ENCODE data around the gene AQP3.
"Not testable (repeated sequence)": the region's sequence is repeated elsewhere in the genome, so short reads cannot be mapped to it uniquely, and the experiment has no call there.

AQP3 gene

DNA sequence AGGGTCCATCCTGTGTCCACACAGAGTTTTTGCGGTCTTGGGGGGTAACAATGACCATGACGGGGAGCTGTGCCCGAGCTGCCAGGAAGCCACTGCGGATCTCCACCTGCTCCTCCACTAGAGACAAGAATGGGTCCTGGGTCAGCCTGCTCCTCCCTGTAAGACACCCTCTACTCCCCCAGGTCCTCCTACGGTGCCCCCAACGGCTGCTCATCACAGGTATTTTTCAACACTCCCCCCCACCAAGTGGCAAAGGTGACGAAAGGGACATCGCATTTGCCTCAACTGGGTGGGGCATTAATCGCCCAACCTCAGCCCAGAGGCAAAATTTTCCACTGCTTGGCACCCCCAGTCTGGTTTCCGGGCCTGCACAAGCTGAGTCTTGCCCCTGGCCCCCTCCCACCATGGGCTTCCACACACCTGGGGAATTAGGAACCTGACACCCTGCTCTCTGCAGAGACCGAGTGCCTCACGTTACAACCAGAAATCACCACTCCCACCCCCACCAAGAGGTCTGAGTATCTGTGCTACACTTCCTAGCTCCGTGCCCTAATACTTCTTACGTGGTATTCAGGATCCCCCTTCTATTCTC is 16.7 kb upstream of the AQP3 start:
- no peak for DNase-seq

GRCh38 chr9:33463151-33463550 is 15.8 kb upstream of the AQP3 start:
- no peak for DNase-seq

DNA sequence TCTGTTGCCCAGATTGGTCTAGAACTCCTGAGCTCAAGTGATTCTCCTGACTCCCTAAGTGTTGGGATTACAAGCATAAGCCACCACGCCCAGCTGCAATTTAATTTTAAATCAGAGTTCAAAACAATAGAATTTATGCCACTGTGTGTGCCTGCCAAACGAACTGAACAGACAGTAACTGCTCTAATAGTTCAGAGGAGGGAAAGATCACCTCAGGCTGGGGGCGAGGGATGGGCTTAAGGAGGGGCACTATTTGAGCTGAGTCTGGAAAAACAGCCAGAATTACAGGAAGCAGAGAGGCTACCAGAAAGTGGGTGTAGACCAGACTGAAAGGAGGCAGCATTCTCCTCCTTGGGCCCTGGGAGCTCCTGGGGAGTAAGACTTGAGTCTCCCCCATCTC is 14.1 kb upstream of the AQP3 start:
- no peak for DNase-seq

GRCh38 chr9:33460854-33461253 is 13.5 kb upstream of the AQP3 start:
- no peak for DNase-seq

GRCh38 chr9:33459115-33459514 is 11.7 kb upstream of the AQP3 start:
- DNase-seq = no peak

DNA sequence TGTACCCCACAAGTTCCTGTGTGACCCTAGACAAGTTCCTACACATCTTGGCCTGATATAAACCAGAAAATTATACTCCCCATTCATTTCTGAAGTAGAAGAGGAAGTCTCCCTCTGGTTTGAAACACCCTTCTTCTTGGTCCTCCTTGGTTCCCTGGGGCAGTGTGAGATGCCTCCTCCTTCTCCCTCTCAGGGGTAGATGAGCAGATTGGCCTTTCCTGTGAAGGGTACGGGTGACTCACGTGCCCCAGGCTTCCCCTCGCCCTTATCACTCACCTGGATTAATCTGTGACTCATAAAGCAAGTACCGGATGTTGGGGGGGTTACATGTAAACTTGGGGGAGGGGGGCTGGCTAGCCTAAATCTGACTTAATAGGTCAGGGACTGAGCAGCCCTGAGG is 11.1 kb upstream of the AQP3 start:
- peak; percentile 60 to 71 for DNase-seq

DNA sequence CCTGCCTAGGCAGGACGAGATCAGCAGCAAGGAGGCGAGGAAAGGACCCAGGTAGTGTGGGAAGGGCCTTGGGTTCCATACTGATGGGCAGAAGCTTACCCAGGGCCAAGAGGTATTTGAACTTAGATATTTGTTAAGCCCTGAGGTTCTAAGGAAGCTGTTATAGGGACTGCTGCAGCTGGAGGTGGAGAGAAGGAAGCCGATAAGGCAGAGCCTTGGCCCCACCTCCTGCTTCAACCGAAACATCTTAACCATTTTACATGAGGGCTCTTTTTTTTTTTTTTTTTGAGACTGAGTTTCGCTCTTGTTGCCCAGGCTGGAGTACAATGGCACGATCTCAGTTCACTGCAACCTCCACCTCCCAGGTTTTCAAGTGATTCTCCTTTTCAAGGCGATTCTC is 8.6 kb upstream of the AQP3 start:
- peak; percentile 7 to 25 for DNase-seq

- not testable (repeated sequence) for DNase-seq
Observed at GRCh38 chr9:33455456-33455855, 8.1 kb upstream of the AQP3 start.

- DNase-seq = not testable (repeated sequence)
Observed at GRCh38 chr9:33454661-33455026, 7.3 kb upstream of the AQP3 start.

GRCh38 chr9:33453999-33454660 is 6.7 kb upstream of the AQP3 start:
- DNase-seq = no peak

GRCh38 chr9:33453286-33453860 is 6.0 kb upstream of the AQP3 start:
- DNase-seq = no peak

DNA sequence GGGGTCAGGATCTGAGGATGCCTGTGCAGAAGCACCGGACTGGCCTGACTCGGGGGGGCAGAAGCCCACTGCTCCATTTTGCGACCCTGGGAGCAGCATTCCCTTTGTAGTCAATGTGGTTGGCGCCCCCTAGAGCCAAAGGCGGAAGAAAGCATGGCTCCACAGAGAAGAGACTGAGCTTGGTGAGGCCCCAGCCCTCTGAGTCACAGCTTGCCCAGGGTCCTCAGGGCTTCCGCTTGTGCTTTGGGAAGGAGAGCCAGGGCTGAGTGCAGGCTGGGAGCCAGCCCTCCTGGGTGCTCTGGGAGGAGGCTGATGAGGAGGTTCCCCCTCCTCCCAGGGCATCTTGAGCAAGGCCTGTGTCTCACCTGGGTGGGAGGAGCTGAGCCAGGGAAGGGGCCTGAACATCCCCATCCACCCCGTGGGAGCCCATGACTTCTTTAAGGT is 5.5 kb upstream of the AQP3 start:
- peak; percentile 29 to 52 for DNase-seq

DNA sequence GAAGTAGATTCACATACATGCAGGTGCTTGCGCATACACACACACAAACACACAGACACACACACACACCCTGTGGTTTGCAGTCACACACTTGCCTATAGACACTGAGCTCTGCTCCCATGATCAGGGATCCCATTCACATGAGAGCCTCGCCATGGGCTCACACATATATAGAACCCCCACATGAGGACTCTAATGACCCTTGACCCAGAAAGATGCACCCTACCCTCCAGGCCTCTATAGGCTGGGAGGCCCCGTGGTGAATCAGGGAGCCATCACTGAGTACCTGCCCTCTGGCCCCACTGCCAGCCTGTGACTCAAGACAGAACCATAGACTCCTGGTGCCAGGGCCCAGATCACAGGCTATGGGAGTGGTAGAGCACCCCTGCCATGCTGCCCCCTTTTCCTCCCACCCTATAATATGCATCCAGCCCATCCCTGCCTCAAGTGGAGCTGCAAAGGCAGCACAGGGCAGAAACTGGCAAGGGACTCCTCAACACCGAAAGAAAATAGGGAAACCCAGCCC is 3.3 kb upstream of the AQP3 start:
- DNase-seq = no peak

GRCh38 chr9:33449715-33450114 is 2.3 kb upstream of the AQP3 start:
- no peak for DNase-seq

DNA sequence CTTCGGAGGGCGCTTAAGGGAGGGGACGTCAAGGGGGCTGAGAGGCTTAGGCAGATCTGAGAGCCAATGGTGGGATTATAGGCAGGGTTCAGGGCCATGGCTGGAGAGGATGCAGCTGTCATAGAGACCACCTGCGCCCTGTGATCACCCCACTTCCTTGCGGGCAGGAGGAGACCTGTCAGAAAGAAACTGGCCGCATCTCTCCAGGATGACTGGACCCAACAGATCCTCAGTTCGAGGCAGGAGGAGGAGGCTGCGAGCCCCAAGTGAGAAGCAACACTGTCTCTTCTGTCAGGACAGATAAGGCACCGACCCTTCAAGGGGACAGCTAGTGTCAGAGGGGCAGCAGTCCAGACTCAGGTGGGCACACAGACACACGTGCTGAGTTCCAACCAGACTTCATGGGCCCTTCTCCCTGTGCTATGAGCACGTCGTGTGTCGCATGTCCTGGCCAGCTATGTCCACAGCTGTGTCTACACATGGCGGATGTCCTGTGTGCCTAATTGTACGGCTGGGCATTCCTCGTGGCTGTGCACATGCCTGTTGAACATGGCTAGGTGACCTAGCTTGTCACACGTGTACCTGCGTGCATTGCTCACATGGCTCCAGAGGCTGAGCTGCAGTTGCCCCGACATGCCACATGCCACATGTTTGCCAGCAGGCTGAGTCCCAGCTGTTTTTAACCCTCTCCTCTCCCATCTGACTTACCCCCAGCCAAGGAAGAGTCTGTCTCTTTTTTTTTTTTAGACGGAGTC is 583 bp upstream of the AQP3 start:
- no peak for DNase-seq

GRCh38 chr9:33446240-33446945 is 1.0 kb downstream of the AQP3 start:
- DNase-seq = peak; percentile 42 to 69

DNA sequence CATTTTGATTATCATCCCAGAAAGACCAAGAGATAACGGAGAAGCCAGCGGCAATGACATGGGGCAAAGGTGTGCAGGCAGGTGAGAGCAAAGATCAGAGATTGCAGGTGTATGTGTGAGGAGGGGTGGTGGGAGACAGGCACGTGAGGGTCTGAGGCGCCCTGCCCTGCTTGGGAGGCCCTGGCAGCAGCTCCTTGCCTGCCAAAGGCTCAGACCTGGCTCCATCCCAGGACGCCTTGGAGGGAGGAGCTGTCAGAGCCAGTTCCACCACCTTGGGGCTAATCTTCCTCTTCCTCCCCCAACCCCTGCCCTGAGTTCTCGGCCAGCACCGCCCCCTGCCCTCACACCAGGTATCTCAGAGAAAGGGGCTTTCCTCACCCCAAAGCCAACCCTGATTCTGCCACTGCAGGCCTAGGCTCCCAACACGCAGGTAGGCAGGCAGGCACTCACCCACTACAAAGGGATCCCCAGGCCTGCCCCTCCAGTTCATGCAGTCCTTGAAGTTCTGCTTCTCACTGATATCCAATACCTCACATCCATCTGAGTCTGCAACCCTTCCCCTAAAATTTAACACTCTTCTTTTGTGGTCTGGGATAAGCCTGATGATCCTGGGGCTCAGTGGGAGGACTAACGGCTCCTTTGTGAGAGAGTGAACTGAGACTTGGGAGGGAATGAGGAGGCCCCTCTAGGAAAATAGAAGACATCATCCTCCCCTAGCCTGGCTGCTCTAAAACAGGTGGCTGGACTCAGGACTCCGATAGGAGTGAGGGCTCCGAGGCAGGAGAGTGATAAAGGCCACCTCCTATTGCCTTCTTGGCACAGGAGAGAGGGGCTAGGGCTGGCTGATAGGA is 1.8 kb downstream of the AQP3 start:
- peak; percentile 36 to 48 for DNase-seq

DNA sequence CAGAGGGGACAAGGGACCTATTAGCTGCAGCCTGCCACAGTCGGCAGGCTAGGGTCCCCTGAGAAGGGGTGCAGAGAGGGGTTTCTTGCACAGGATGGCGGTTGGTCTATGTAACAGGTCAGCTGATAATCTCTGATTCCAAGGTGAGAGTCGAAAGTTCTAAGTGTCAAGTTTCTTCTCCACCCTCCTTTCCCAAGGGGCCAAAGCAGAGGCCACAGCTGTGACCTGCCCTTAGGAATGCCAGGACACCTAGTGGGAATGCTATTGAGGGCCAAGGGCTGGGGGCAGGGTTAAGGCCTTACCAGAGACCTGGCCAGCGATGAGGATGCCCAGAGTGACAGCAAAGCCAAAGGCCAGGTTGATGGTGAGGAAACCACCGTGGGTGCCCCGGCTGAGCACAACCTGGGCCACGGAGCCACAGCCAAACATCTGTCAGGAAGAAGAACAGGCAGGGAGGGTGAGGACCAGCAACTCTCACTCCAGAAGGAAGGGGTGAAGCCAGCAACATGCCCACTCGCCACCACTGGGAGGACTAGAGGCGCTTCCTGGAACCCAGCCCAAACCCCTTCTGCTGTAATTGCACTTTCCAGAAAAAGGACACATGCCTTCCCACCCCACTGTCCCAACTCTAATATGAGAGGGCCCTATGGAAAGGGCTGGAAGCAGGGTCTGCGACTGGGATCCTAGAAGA is 3.8 kb downstream of the AQP3 start:
- DNase-seq = no peak

- no peak for DNase-seq
Observed at GRCh38 chr9:33443047-33443446, 4.3 kb downstream of the AQP3 start.

GRCh38 chr9:33442125-33442524 is 5.3 kb downstream of the AQP3 start:
- no peak for DNase-seq

- DNase-seq = no peak
Observed at GRCh38 chr9:33440609-33441008, 6.8 kb downstream of the AQP3 start.

All from CD4-positive, alpha-beta T cell treated with Interleukin-1 beta for 1 hour (primary cell).